Endothelial cell of umbilical vein (primary cell): ENCODE data around the gene RNF32. TPM values are rescaled to one million over a fixed set of nuclear protein-coding genes. Genes with fewer than 3 reads are reported as not detected.
"Not testable (repeated sequence)": the region's sequence is repeated elsewhere in the genome, so short reads cannot be mapped to it uniquely, and the experiment has no call there.

ENCODE experiments used
- BruUV-seq: library from RNA; stranded (reverse); fragments of 400-500 nt; replicated peaks from 2 replicates; lab custom pipeline; 2021; lab: Mats Ljungman, UMichigan
- CTCF ChIA-PET: fragments of 300-600, 350-600 bp; sonication (Branson Sonifier 250); formaldehyde crosslinking; loops from one replicate; lab custom pipeline; 2021; ENCODE audit warnings: antibody characterized with exemption, inconsistent platforms; lab: Charles Lee
- POLR2A ChIA-PET: fragments of 300-600, 350-600 bp; sonication (Branson Sonifier 250); formaldehyde crosslinking; loops from one replicate; lab custom pipeline; 2021; ENCODE audit warnings: antibody characterized with exemption, inconsistent platforms; lab: Charles Lee
- DNase-seq: peaks from one replicate; pipeline ENCODE4 v3.0.0-alpha.2; 2011; ENCODE audit warnings: low read depth, low spot score
- FAIRE-seq: peaks from 2 replicates; lab custom pipeline; 2011; peaks lifted over from hg19 to GRCh38; lab: Jason Lieb, UNC
- H2AFZ ChIP-seq: 2 replicates; pipeline ENCODE4 v1.6.0; 2012; ENCODE audit warnings: low read depth, low read length, control low read depth, inconsistent platforms
- H3K27ac ChIP-seq: 2 replicates; pipeline ENCODE4 v1.5.1; 2011; ENCODE audit warnings: low read depth, mild to moderate bottlenecking, control low read depth, low read length, moderate library complexity; ENCODE audit not compliant: insufficient read depth
- H3K27me3 ChIP-seq, 2 experiments: 2 replicates each; pipeline versions ENCODE4 v1.6.0 to v1.6.1; 2011; ENCODE audit warnings: low read length in 2 of 2, mixed read lengths in 1 of 2; ENCODE audit not compliant: control insufficient read depth in 2 of 2, insufficient read depth in 2 of 2
- H3K36me3 ChIP-seq, 2 experiments: 2 replicates in 1 of 2; 3 replicates in 1 of 2; pipeline ENCODE4 v1.5.1; 2011; ENCODE audit warnings: low read length in 2 of 2, mild to moderate bottlenecking in 1 of 2, moderate library complexity in 1 of 2; ENCODE audit not compliant: control insufficient read depth in 2 of 2, insufficient read depth in 2 of 2; ENCODE audit errors: extremely low read depth in 1 of 2
- H3K4me1 ChIP-seq: 3 replicates; pipeline ENCODE4 v1.5.1; 2011; ENCODE audit warnings: mild to moderate bottlenecking, low read length; ENCODE audit not compliant: control insufficient read depth, insufficient read depth; ENCODE audit errors: extremely low read depth
- H3K4me2 ChIP-seq: 2 replicates; pipeline ENCODE4 v1.6.1; 2011; ENCODE audit warnings: low read length, control low read depth, mixed read lengths; ENCODE audit not compliant: insufficient read depth
- H3K4me3 ChIP-seq, 3 experiments: fragments of 200-600 bp in 1 of 3; sonication (generic), shearing (Covaris generic) in 1 of 3; replicated peaks in 1 of 3; 2 replicates each; pipeline ENCODE4 v1.5.1; 2011 to 2016; ENCODE audit warnings: control low read depth in 3 of 3, low read length in 3 of 3, mild to moderate bottlenecking in 2 of 3, inconsistent platforms in 1 of 3, low read depth in 1 of 3, moderate library complexity in 1 of 3; ENCODE audit not compliant: insufficient read depth in 1 of 3
- H3K79me2 ChIP-seq: 2 replicates; pipeline ENCODE4 v1.6.0; 2012; ENCODE audit warnings: low read length, inconsistent platforms; ENCODE audit not compliant: control insufficient read depth, insufficient read depth
- H3K9ac ChIP-seq: replicated peaks from 2 replicates; pipeline ENCODE3; 2011; ENCODE audit warnings: low read length, control low read depth; ENCODE audit not compliant: insufficient read depth; ENCODE audit errors: extremely low read depth
- H3K9me1 ChIP-seq: replicated peaks from 3 replicates; pipeline ENCODE4 v1.6.0; 2011; ENCODE audit warnings: mild to moderate bottlenecking, low read length; ENCODE audit not compliant: control insufficient read depth, insufficient read depth; ENCODE audit errors: extremely low read depth
- H3K9me3 ChIP-seq: replicated peaks from 2 replicates; pipeline ENCODE4 v1.5.1; 2012; ENCODE audit warnings: low read length, inconsistent platforms; ENCODE audit not compliant: control insufficient read depth, insufficient read depth
- H4K20me1 ChIP-seq: replicated peaks from 2 replicates; pipeline ENCODE3; 2011; ENCODE audit warnings: mild to moderate bottlenecking, low read length; ENCODE audit not compliant: control insufficient read depth, insufficient read depth; ENCODE audit errors: extremely low read depth
- CTCF ChIP-seq, 2 donors: IDR thresholded peaks; 1 replicate in 1 of 2; 2 replicates in 1 of 2; pipeline ENCODE4 v1.5.1; 2011; ENCODE audit warnings: low read length in 2 of 2, mild to moderate bottlenecking in 2 of 2, moderate library complexity in 2 of 2, control low read depth in 1 of 2, inconsistent platforms in 1 of 2, low read depth in 1 of 2; ENCODE audit not compliant: insufficient read depth in 1 of 2; ENCODE audit errors: extremely low read depth in 1 of 2
- FOS ChIP-seq: IDR thresholded peaks from 2 replicates; pipeline ENCODE4 v1.6.1; 2011; ENCODE audit warnings: mild to moderate bottlenecking, low read length, moderate library complexity, borderline replicate concordance; ENCODE audit not compliant: insufficient read depth
- GATA2 ChIP-seq: IDR thresholded peaks from 2 replicates; pipeline ENCODE4 v1.7.0; 2011; ENCODE audit warnings: low read depth, mild to moderate bottlenecking, moderate library complexity, mixed read lengths, low read length; ENCODE audit not compliant: insufficient read length, insufficient read depth
- MAX ChIP-seq: IDR thresholded peaks from 2 replicates; pipeline ENCODE4 v1.6.1; 2011; ENCODE audit not compliant: insufficient read depth, insufficient read length
- MYC ChIP-seq: IDR thresholded peaks from one replicate; pipeline ENCODE4 v1.6.1; 2011; ENCODE audit warnings: mild to moderate bottlenecking, low read depth, low read length
- POLR2A ChIP-seq: IDR thresholded peaks from 2 replicates; pipeline ENCODE4 v1.6.1; 2012; ENCODE audit warnings: low read depth, mild to moderate bottlenecking, control low read depth, low read length
- POLR2AphosphoS5 ChIP-seq: IDR thresholded peaks from 2 replicates; pipeline ENCODE4 v1.6.1; 2012; ENCODE audit warnings: low read depth, mild to moderate bottlenecking, control low read depth, low read length, moderate library complexity; ENCODE audit not compliant: insufficient read depth
- dilution Hi-C: fragments of 300-500 bp; cut with MboI; formaldehyde crosslinking; loops from one replicate; pipeline ENCODE4 v1.15.0; 2019; ENCODE audit warnings: low sequenced_read_pairs; ENCODE audit not compliant: extremely low pct_ligation_motif_present
- intact Hi-C: fragments of 100-400 bp; cut with micrococcal nuclease; formaldehyde crosslinking; loops from one replicate; pipeline ENCODE4 v1.10.0; 2022
- polyA plus RNA-seq, 4 experiments: library from polyadenylated mRNA; depleted of rRNA in 3 of 4; stranded (reverse) in 3 of 4; unstranded in 1 of 4; fragments of >200 nt; gene quantifications; 2 replicates each; pipeline versions ENCODE4 v1.2.1 to v1.2.3, GENCODE V29; 2011 to 2012; ENCODE audit warnings: missing spikeins in 1 of 4
- total RNA-seq: library from RNA; stranded (reverse); gene quantifications from 2 replicates; pipeline ENCODE4 v1.2.3, GENCODE V29; 2021

The RNF32 gene
- total and polyA plus RNA-seq, 2 donors (not counting 3 experiments of a cell fraction or from before 2014, with no cell fraction given), result 0.14 TPM; not detected in 1

GRCh38 chr7:156619488-156620290, 20.9 kb upstream of the RNF32 start:
- H3K27ac ChIP-seq, H3K36me3 ChIP-seq, DNase-seq, H3K9ac ChIP-seq, intact Hi-C loops, H3K9me3 ChIP-seq, BruUV-seq, POLR2A ChIA-PET, CTCF ChIA-PET, H3K79me2 ChIP-seq, H3K4me3 ChIP-seq, H4K20me1 ChIP-seq, dilution Hi-C loops, H3K4me1 ChIP-seq, H2AFZ ChIP-seq, H3K9me1 ChIP-seq, FAIRE-seq, H3K4me2 ChIP-seq: not testable (repeated sequence)
- H3K27me3 ChIP-seq, result peaks cover 6 to 14% of the 10 kb centered on the region in 2 experiments

- POLR2A ChIA-PET, result no interaction called here
- dilution Hi-C loops, result no loop called here
- Histone ChIP-seq H3K4me1 (no peaks in the 10 kb centered on the region), H3K36me3 (no peaks in the 10 kb centered on the region), H3K9ac (no peak overlapping the region), H3K4me2 (no peak overlapping the region), H4K20me1 (no peaks in the 10 kb centered on the region), H3K27ac (no peak overlapping the region), H3K9me1 (no peaks in the 10 kb centered on the region), H3K79me2 (no peaks in the 10 kb centered on the region), H2AFZ (no peak overlapping the region), H3K4me3 (no peak overlapping the region), H3K9me3 (no peaks in the 10 kb centered on the region), H3K27me3 (peaks cover 6 to 13% of the 10 kb centered on the region in 2 experiments)
- intact Hi-C loops, result no loop called here
- CTCF ChIA-PET, result no interaction called here
- no peak for FAIRE-seq
- BruUV-seq, result no TSS peak
- DNase-seq, result no peak
- TF ChIP-seq POLR2AphosphoS5 (no peak), POLR2A (no peak), MYC (no peak), MAX (no peak), CTCF (IDR thresholded peaks at IDR 0.05; ENCODE audit: extremely low read depth in 1 of 2, insufficient read depth in 1 of 2, low read depth in 1 of 2, low read length in 2 of 2) (no peak), FOS (no peak), GATA2 (no peak)
Measured at GRCh38 chr7:156620291-156620675, 20.3 kb upstream of the RNF32 start.
